ENCODE data around the gene PNKD. TPM values are rescaled to one million over a fixed set of nuclear protein-coding genes. Genes with fewer than 3 reads are reported as not detected.

PNKD gene
- total RNA-seq, 1 donor from 2014 or later, result 45.0 TPM

DNA sequence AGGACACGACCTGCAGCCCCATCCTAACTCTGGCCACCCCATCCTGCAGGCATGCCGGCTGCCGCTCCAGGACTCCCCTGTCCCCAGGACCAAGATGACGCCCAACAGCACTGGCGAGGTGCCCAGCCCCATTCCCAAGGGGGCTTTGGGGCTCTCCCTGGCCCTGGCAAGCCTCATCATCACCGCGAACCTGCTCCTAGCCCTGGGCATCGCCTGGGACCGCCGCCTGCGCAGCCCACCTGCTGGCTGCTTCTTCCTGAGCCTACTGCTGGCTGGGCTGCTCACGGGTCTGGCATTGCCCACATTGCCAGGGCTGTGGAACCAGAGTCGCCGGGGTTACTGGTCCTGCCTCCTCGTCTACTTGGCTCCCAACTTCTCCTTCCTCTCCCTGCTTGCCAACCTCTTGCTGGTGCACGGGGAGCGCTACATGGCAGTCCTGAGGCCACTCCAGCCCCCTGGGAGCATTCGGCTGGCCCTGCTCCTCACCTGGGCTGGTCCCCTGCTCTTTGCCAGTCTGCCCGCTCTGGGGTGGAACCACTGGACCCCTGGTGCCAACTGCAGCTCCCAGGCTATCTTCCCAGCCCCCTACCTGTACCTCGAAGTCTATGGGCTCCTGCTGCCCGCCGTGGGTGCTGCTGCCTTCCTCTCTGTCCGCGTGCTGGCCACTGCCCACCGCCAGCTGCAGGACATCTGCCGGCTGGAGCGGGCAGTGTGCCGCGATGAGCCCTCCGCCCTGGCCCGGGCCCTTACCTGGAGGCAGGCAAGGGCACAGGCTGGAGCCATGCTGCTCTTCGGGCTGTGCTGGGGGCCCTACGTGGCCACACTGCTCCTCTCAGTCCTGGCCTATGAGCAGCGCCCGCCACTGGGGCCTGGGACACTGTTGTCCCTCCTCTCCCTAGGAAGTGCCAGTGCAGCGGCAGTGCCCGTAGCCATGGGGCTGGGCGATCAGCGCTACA, 7.4 kb upstream of the PNKD start:
- Mint-ChIP-seq H3K9me3 (ENCODE audit: unreplicated experiment) (no peaks in the 10 kb centered on the region), H3K36me3 (ENCODE audit: unreplicated experiment) (peaks cover 18% of the 10 kb centered on the region), H3K4me3 (ENCODE audit: unreplicated experiment) (no peak overlapping the region), H3K4me1 (ENCODE audit: unreplicated experiment) (peaks cover 24% of the 10 kb centered on the region), H3K27ac (ENCODE audit: unreplicated experiment) (no peak overlapping the region), H3K27me3 (ENCODE audit: unreplicated experiment) (no peaks in the 10 kb centered on the region)
- TF ChIP-seq, protein P1, sequence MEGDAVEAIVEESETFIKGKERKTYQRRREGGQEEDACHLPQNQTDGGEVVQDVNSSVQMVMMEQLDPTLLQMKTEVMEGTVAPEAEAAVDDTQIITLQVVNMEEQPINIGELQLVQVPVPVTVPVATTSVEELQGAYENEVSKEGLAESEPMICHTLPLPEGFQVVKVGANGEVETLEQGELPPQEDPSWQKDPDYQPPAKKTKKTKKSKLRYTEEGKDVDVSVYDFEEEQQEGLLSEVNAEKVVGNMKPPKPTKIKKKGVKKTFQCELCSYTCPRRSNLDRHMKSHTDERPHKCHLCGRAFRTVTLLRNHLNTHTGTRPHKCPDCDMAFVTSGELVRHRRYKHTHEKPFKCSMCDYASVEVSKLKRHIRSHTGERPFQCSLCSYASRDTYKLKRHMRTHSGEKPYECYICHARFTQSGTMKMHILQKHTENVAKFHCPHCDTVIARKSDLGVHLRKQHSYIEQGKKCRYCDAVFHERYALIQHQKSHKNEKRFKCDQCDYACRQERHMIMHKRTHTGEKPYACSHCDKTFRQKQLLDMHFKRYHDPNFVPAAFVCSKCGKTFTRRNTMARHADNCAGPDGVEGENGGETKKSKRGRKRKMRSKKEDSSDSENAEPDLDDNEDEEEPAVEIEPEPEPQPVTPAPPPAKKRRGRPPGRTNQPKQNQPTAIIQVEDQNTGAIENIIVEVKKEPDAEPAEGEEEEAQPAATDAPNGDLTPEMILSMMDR (IDR thresholded peaks at IDR 0.05), result no peak
- no peak for DNase-seq (ENCODE audit: extremely low spot score, unreplicated experiment)

DNA sequence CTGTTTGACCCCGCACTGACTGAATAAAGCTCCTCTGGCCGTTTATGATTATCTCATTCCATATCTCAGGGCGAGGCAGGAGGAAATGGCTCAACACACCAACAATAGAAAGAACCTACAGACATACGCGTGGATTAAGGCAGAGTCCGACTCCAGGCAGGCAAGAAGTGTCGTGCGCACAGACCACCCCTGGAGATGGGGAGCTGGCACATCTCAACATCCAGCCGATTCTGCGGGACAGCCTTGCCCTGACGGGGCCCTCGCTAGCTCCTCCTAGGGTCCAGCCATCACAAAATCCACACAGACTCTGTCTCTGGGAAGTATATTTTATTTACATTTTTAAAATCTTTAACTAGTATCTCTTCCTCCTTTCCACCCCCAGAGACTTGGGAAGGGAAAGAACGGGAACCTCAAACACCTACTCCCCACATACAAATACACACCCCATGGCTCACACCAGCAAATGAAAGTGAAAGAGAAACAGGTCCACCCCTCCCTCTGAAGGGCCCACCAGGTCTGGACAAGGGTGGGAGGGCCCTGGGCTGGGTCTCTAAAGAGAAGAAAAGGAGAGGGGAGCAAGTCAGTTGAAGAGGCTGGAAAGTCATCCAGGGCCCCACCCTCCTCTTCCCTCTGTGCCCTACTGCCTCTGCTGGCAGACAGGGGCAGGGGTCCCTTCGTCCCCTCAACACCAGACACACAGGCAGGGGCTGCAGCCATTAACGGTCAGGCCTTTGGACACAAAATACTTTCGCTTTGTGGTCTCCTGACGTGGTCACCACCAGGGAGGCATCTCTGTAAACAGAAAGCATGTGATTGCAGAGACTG, 6.3 kb upstream of the PNKD start:
- Mint-ChIP-seq H3K27ac (ENCODE audit: unreplicated experiment) (no peak overlapping the region), H3K36me3 (ENCODE audit: unreplicated experiment) (peaks cover 18% of the 10 kb centered on the region), H3K27me3 (ENCODE audit: unreplicated experiment) (no peaks in the 10 kb centered on the region), H3K9me3 (ENCODE audit: unreplicated experiment) (no peaks in the 10 kb centered on the region), H3K4me3 (ENCODE audit: unreplicated experiment) (no peak overlapping the region), H3K4me1 (ENCODE audit: unreplicated experiment) (peaks cover 21% of the 10 kb centered on the region)
- no peak for DNase-seq (ENCODE audit: extremely low spot score, unreplicated experiment)
- TF ChIP-seq, protein P1 (IDR thresholded peaks at IDR 0.05), result no peak

DNA sequence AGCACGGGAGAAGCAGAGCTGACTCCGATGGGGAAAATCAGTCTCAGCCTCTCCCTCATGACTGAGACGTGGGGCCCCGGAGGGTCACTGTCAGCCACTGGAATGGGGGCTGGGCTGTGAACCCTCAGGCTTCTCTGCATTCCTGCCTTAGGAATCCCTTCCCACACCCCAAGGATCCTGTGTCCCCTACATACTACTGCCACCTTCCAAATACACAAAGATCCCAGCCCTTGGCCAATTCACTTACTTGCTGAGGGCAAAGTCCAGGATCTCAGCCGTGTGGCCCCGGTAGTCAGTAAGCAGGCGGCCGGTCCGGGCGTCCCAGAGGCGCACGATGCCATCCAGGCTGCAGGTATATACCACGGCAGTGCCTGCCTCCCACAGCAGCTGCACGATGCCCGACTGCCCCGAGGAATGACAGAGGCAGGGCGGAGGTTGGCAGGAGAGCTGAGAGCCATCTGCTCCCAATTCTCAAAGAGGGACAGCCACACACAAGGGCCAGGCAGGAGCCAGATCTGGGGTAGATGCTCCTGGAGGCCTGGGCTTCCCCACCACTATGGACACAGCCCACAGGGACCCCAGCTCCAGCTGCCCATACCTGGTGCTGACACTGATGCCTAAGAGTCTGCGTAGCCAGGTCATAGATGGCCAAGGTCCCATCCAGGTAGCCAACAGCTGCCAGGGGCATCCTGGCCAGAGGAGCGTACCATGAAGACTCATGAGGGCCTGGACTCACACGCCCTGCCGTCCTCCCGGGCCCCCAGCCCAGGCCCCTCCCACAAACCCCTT, 5.4 kb upstream of the PNKD start:
- Mint-ChIP-seq H3K27me3 (ENCODE audit: unreplicated experiment) (no peaks in the 10 kb centered on the region), H3K4me3 (ENCODE audit: unreplicated experiment) (no peak overlapping the region), H3K36me3 (ENCODE audit: unreplicated experiment) (peaks cover 22% of the 10 kb centered on the region), H3K27ac (ENCODE audit: unreplicated experiment) (no peak overlapping the region), H3K9me3 (ENCODE audit: unreplicated experiment) (no peaks in the 10 kb centered on the region), H3K4me1 (ENCODE audit: unreplicated experiment) (peaks cover 17% of the 10 kb centered on the region)
- TF ChIP-seq, protein P1 (IDR thresholded peaks at IDR 0.05), result no peak
- DNase-seq (ENCODE audit: extremely low spot score, unreplicated experiment), result no peak

- no peak overlapping the region for H3K27ac Mint-ChIP-seq (ENCODE audit: unreplicated experiment)
- TF ChIP-seq, protein P1 (IDR thresholded peaks at IDR 0.05), result no peak
- no peaks in the 10 kb centered on the region for H3K9me3 Mint-ChIP-seq (ENCODE audit: unreplicated experiment)
- H3K36me3 Mint-ChIP-seq (ENCODE audit: unreplicated experiment), result peaks cover 22% of the 10 kb centered on the region
- no peaks in the 10 kb centered on the region for H3K27me3 Mint-ChIP-seq (ENCODE audit: unreplicated experiment)
- peaks cover 16% of the 10 kb centered on the region for H3K4me1 Mint-ChIP-seq (ENCODE audit: unreplicated experiment)
- no peak for DNase-seq (ENCODE audit: extremely low spot score, unreplicated experiment)
- no peak overlapping the region for H3K4me3 Mint-ChIP-seq (ENCODE audit: unreplicated experiment)
These were observed 4.7 kb upstream of the PNKD start for GRCh38 chr2:218265626-218266025.
